Suprapubic skin (tissue), 4 donors: ENCODE measurements around the gene AGBL1. TPM values are rescaled to one million over a fixed set of nuclear protein-coding genes. Genes with fewer than 3 reads are reported as not detected.

Experiments
- DNase-seq, 2 donors: peaks; one replicate each; pipeline ENCODE4 v3.0.0-alpha.2; 2019; ENCODE audit warnings: low spot score in 2 of 2
- H3K27ac ChIP-seq: fragments of 200-600 bp; sonication (generic); one replicate; pipeline ENCODE4 v1.5.1; 2019
- H3K27me3 ChIP-seq: fragments of 200-600 bp; sonication (generic); one replicate; pipeline ENCODE4 v1.5.1; 2019
- H3K36me3 ChIP-seq: fragments of 200-600 bp; sonication (generic); one replicate; pipeline ENCODE4 v1.5.1; 2019
- H3K4me1 ChIP-seq: fragments of 200-600 bp; sonication (generic); one replicate; pipeline ENCODE4 v1.5.1; 2019
- H3K4me3 ChIP-seq: fragments of 200-600 bp; sonication (generic); one replicate; pipeline ENCODE4 v1.5.1; 2019; ENCODE audit warnings: mild to moderate bottlenecking
- H3K9me3 ChIP-seq: fragments of 200-600 bp; sonication (generic); one replicate; pipeline ENCODE4 v1.5.1; 2019
- CTCF ChIP-seq, 2 donors: fragments of 200-600 bp in 1 of 2; fragments of 450-650 bp in 1 of 2; sonication (generic) in 1 of 2; IDR thresholded peaks; one replicate each; pipeline ENCODE4 v1.5.1; 2016 to 2019; ENCODE audit warnings: antibody characterized with exemption in 2 of 2, mild to moderate bottlenecking in 1 of 2, moderate library complexity in 1 of 2
- EP300 ChIP-seq: sonication (generic); formaldehyde crosslinking; IDR thresholded peaks from one replicate; pipeline ENCODE4 v1.6.1; 2017; ENCODE audit warnings: antibody characterized with exemption
- POLR2A ChIP-seq, 2 donors: fragments of 450-650 bp; IDR thresholded peaks; one replicate each; pipeline ENCODE4 v1.6.1; 2017; ENCODE audit warnings: antibody characterized with exemption in 2 of 2, mild to moderate bottlenecking in 2 of 2, moderate library complexity in 2 of 2
- POLR2AphosphoS5 ChIP-seq, 3 donors: sonication (generic); formaldehyde crosslinking; IDR thresholded peaks; one replicate each; pipeline ENCODE4 v1.6.1; 2017; ENCODE audit warnings: antibody characterized with exemption in 3 of 3
- WGBS: methylation state at CpG from one replicate; pipeline ENCODE4 v1.1.5; 2018; 5-methylcytosine and 5-hydroxymethylcytosine counted together
- total RNA-seq, 4 donors: library from RNA; depleted of rRNA; stranded (reverse); fragments of >200 nt; gene quantifications; one replicate each; pipeline ENCODE4 v1.1.0, GENCODE V29; 2016

Gene AGBL1
- total RNA-seq, 4 donors from 2014 or later = 0.23 to 0.56 TPM; not detected in 2

GRCh38 chr15:86690566-86690965, 610.9 kb downstream of the AGBL1 start:
- Histone ChIP-seq H3K36me3 (no peaks in the 10 kb centered on the region), H3K4me1 (no peaks in the 10 kb centered on the region), H3K27me3 (no peaks in the 10 kb centered on the region), H3K27ac (no peak overlapping the region), H3K9me3 (no peaks in the 10 kb centered on the region), H3K4me3 (no peak overlapping the region)
- DNase-seq = no peak
- TF ChIP-seq CTCF (IDR thresholded peaks at IDR 0.05) = no peak
- TF ChIP-seq EP300 = no peak
- no peak for TF ChIP-seq POLR2A (IDR thresholded peaks at IDR 0.05)
- TF ChIP-seq POLR2AphosphoS5 (IDR thresholded peaks at IDR 0.05) = no peak
- WGBS = 94% methylated on average over 1 of the region's 1 CpG

- DNase-seq = no peak
- no peak overlapping the region for H3K27ac ChIP-seq
- H3K36me3 ChIP-seq = no peaks in the 10 kb centered on the region
- WGBS = 45% methylated on average over 2 of the region's 2 CpGs
- TF ChIP-seq POLR2AphosphoS5 (IDR thresholded peaks at IDR 0.05) (no peak), CTCF (IDR thresholded peaks at IDR 0.05) (no peak), EP300 (no peak), POLR2A (IDR thresholded peaks at IDR 0.05) (no peak)
- no peak overlapping the region for H3K4me3 ChIP-seq
- H3K9me3 ChIP-seq = no peaks in the 10 kb centered on the region
- H3K27me3 ChIP-seq = no peaks in the 10 kb centered on the region
- H3K4me1 ChIP-seq = no peaks in the 10 kb centered on the region
Measured at GRCh38 chr15:86691091-86691663, 611.5 kb downstream of the AGBL1 start.

GRCh38 chr15:86700864-86701610, 621.4 kb downstream of the AGBL1 start:
- 51% methylated on average over 3 of the region's 3 CpGs for WGBS
- no peak for TF ChIP-seq EP300
- no peak for TF ChIP-seq CTCF (IDR thresholded peaks at IDR 0.05)
- no peak for TF ChIP-seq POLR2A (IDR thresholded peaks at IDR 0.05)

GRCh38 chr15:86701611-86701963, 621.9 kb downstream of the AGBL1 start:
- no peak overlapping the region for H3K4me3 ChIP-seq
- no peaks in the 10 kb centered on the region for H3K36me3 ChIP-seq
- TF ChIP-seq EP300 (no peak), CTCF (IDR thresholded peaks at IDR 0.05) (no peak), POLR2A (IDR thresholded peaks at IDR 0.05) (no peak), POLR2AphosphoS5 (IDR thresholded peaks at IDR 0.05) (no peak)
- H3K4me1 ChIP-seq = no peaks in the 10 kb centered on the region
- H3K27me3 ChIP-seq = no peaks in the 10 kb centered on the region
- DNase-seq = no peak
- no peaks in the 10 kb centered on the region for H3K9me3 ChIP-seq
- H3K27ac ChIP-seq = no peak overlapping the region

More at GRCh38 chr15:86700864-86701610, 621.4 kb downstream of the AGBL1 start:
- DNase-seq = no peak
- no peaks in the 10 kb centered on the region for H3K9me3 ChIP-seq
- no peak overlapping the region for H3K27ac ChIP-seq
- no peak overlapping the region for H3K4me3 ChIP-seq
- H3K27me3 ChIP-seq = no peaks in the 10 kb centered on the region
- no peaks in the 10 kb centered on the region for H3K4me1 ChIP-seq
- no peaks in the 10 kb centered on the region for H3K36me3 ChIP-seq

- Histone ChIP-seq H3K4me3 (no peak overlapping the region), H3K36me3 (no peaks in the 10 kb centered on the region), H3K9me3 (no peaks in the 10 kb centered on the region), H3K27me3 (no peaks in the 10 kb centered on the region), H3K27ac (no peak overlapping the region), H3K4me1 (no peaks in the 10 kb centered on the region)
- no peak for DNase-seq
- no peak for TF ChIP-seq CTCF (IDR thresholded peaks at IDR 0.05)
- no peak for TF ChIP-seq POLR2A (IDR thresholded peaks at IDR 0.05)
- no peak for TF ChIP-seq EP300
- TF ChIP-seq POLR2AphosphoS5 (IDR thresholded peaks at IDR 0.05) = no peak
- WGBS = 62% methylated on average over 1 of the region's 1 CpG
Measured at GRCh38 chr15:86706813-86707212, 627.1 kb downstream of the AGBL1 start.
